Osteoblast (primary cell): Measurements from ENCODE around the gene EHD1. TPM values are rescaled to one million over a fixed set of nuclear protein-coding genes. Genes with fewer than 3 reads are reported as not detected.

Experiments used
- DNase-seq: peaks from one replicate; pipeline ENCODE4 v3.0.0; 2011; ENCODE audit warnings: low spot score, mixed read lengths; ENCODE audit not compliant: insufficient read length; ENCODE audit errors: missing footprints
- H2AFZ ChIP-seq: 2 replicates; pipeline ENCODE4 v1.6.0; 2011; ENCODE audit warnings: mild to moderate bottlenecking, low read length
- H3K27ac ChIP-seq: 2 replicates; pipeline ENCODE4 v1.5.1; 2011; ENCODE audit warnings: mild to moderate bottlenecking, low read depth, low read length, moderate library complexity
- H3K27me3 ChIP-seq: 2 replicates; pipeline ENCODE4 v1.6.0; 2012; ENCODE audit warnings: mild to moderate bottlenecking, control low read depth, inconsistent platforms, low read length, moderate library complexity; ENCODE audit not compliant: insufficient read depth
- H3K36me3 ChIP-seq: 2 replicates; pipeline ENCODE4 v1.5.1; 2011; ENCODE audit warnings: mild to moderate bottlenecking, low read length, control low read depth, moderate library complexity; ENCODE audit not compliant: insufficient read depth
- H3K4me1 ChIP-seq: 2 replicates; pipeline ENCODE4 v1.5.1; 2011; ENCODE audit warnings: mild to moderate bottlenecking, low read length, control low read depth, moderate library complexity; ENCODE audit not compliant: insufficient read depth
- H3K4me2 ChIP-seq: 2 replicates; pipeline ENCODE4 v1.6.0; 2011; ENCODE audit warnings: mild to moderate bottlenecking, low read length; ENCODE audit not compliant: insufficient read depth
- H3K4me3 ChIP-seq: fragments of 200-600 bp; sonication (generic); 3 replicates; pipeline ENCODE4 v1.5.1; 2012; ENCODE audit warnings: mild to moderate bottlenecking, low read length, inconsistent platforms; ENCODE audit not compliant: insufficient read depth
- H3K79me2 ChIP-seq: 2 replicates; pipeline ENCODE4 v1.6.0; 2012; ENCODE audit warnings: mild to moderate bottlenecking, low read length, control low read depth, inconsistent platforms; ENCODE audit not compliant: insufficient read depth
- H3K9me3 ChIP-seq: 2 replicates; pipeline ENCODE4 v1.5.1; 2011; ENCODE audit warnings: low read depth, low read length, control low read depth
- H4K20me1 ChIP-seq: 2 replicates; pipeline ENCODE4 v1.6.0; 2012; ENCODE audit warnings: mild to moderate bottlenecking, low read length, control low read depth; ENCODE audit not compliant: insufficient read depth
- CTCF ChIP-seq: IDR thresholded peaks from 2 replicates; pipeline ENCODE4 v1.5.1; 2011; ENCODE audit warnings: mild to moderate bottlenecking, low read depth, low read length, moderate library complexity; ENCODE audit errors: extremely low read depth
- total RNA-seq: library from RNA; depleted of rRNA; stranded (reverse); fragments of >200 nt; gene quantifications from 2 replicates; pipeline ENCODE4 v1.2.3, GENCODE V29; 2012

The EHD1 gene
- total RNA-seq, 1 donor, result 51.4 TPM

GRCh38 chr11:64842366-64842759, 36.1 kb downstream of the EHD1 start:
- Histone ChIP-seq H3K9me3 (no peaks in the 10 kb centered on the region), H3K36me3 (no peaks in the 10 kb centered on the region), H3K4me1 (no peaks in the 10 kb centered on the region), H3K27me3 (no peaks in the 10 kb centered on the region), H2AFZ (no peak overlapping the region), H3K4me2 (no peak overlapping the region), H4K20me1 (peaks cover 2% of the 10 kb centered on the region), H3K4me3 (no peak overlapping the region), H3K27ac (no peak overlapping the region), H3K79me2 (no peaks in the 10 kb centered on the region)
- peak; percentile 86 for DNase-seq
- no peak for TF ChIP-seq CTCF

- Histone ChIP-seq H3K4me2 (no peak overlapping the region), H3K9me3 (no peaks in the 10 kb centered on the region), H3K27me3 (no peaks in the 10 kb centered on the region), H3K4me1 (no peaks in the 10 kb centered on the region), H3K27ac (no peak overlapping the region), H4K20me1 (peaks cover 2% of the 10 kb centered on the region), H3K4me3 (no peak overlapping the region), H3K36me3 (no peaks in the 10 kb centered on the region), H2AFZ (no peak overlapping the region), H3K79me2 (no peaks in the 10 kb centered on the region)
- TF ChIP-seq CTCF, result no peak
- no peak for DNase-seq
Observed at GRCh38 chr11:64841592-64842365, 36.6 kb downstream of the EHD1 start.

DNA sequence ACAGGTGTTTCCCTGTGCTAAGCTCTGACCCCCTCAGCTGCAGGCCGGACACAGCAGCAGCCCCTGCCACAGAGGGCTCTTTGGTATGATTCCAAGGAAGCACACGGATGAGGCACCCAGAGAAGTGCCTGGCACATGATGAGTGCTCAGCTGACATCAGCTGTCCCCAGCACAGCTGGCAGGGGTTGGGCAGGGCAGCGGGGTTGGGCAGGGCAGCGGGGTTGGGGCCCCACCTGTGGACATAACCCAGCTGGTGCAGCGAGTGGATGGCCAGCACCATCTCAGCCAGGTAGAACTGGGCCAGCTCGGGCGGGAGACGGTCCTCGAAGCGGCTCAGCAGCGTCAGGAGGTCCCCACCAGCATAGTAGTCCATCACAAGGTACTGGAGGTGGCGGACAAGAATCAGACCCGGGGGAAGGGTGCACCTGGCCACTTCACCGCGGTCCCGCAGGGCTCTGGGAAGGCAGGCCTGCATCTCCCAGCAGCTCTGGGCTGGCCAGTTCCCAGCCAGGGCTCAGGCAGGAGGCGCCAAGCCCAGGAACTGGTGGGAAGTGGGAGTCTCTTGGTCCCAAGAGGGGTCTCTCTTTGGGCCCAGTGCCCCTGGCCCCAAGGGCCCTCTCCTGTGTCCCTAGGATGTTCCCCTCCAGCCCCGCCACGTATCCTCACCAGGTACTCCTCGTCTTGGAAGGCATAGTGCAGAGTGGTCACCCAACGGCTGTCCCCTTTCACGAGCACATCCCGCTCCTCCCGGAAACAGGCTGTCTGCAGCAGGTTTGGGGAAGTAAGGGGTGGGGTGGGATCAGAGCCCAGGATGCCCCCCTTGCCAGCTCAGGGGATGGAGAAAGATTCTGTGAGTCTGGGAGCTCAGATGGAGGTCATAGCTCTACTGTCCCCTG, 38.3 kb downstream of the EHD1 start:
- Histone ChIP-seq H3K27me3 (no peaks in the 10 kb centered on the region), H3K9me3 (no peaks in the 10 kb centered on the region), H3K27ac (no peak overlapping the region), H3K79me2 (no peaks in the 10 kb centered on the region), H3K4me3 (no peak overlapping the region), H3K4me1 (no peaks in the 10 kb centered on the region), H4K20me1 (peaks cover 2% of the 10 kb centered on the region), H2AFZ (no peak overlapping the region), H3K4me2 (no peak overlapping the region), H3K36me3 (no peaks in the 10 kb centered on the region)
- peak; percentile 88 for DNase-seq
- no peak for TF ChIP-seq CTCF

DNA sequence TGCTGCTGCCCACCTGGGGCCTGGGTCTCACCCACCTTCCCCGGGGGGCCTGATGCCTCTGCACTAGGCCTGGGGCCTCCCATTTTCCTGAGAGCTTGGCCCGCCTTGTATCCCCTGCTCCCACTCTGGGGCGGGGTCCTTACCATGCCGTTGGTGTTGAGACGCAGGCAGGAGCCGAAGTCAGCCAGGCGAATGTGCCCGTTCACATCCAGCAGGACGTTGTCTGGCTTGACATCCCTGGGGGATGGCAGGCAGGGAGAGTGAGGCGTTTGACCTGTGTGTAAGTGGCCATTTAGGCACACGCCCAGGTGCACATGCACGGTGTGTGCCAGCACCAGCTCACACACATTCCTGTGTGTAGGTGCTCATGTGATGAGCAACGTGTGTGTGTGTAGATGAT, 39.1 kb downstream of the EHD1 start:
- Histone ChIP-seq H3K9me3 (no peaks in the 10 kb centered on the region), H3K4me3 (no peak overlapping the region), H2AFZ (no peak overlapping the region), H3K4me1 (no peaks in the 10 kb centered on the region), H3K27ac (no peak overlapping the region), H3K4me2 (no peak overlapping the region), H3K36me3 (no peaks in the 10 kb centered on the region), H3K79me2 (no peaks in the 10 kb centered on the region), H4K20me1 (peaks cover 2% of the 10 kb centered on the region), H3K27me3 (no peaks in the 10 kb centered on the region)
- no peak for TF ChIP-seq CTCF
- DNase-seq, result peak; percentile 90
